Measurements from ENCODE around the gene RYR2.

RYR2 gene

GRCh38 chr1:237003516-237003915 lies 38.5 kb upstream of the RYR2 start:
- no peak for TF ChIP-seq CTCF (IDR thresholded peaks at IDR 0.05; ENCODE audit: control insufficient read depth, extremely low read depth, insufficient read depth)
- no peak for DNase-seq (ENCODE audit: low read depth)
- H3K4me3 ChIP-seq (ENCODE audit: low read depth, low read length), result no peak overlapping the region

DNA sequence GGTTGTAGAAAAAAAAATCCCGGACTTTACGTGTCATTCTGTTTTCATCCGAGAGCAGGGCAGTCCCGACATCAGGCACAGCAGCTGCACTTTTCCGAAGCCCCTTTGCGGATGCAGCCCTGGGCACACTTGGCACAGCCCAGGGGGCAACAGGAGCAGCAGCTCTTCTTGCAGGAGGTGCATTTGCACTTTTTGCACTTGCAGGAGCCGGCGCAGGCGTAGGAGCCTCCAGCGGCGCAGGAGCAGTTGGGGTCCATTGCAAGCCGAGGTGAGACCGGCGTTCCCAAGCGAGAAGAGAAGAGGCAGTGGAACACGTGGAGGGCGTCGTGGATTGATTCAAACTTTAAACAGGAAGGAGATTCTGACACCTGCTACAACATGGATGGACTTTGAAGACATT lies 37.9 kb upstream of the RYR2 start, which contains the start of gene MT1HL1:
Gene MT1HL1, minus strand, starts transcription at position 326 of the 400 bp plus-strand sequence. Its CDS starts 69 bp downstream, at position 257.
- H3K4me3 ChIP-seq (ENCODE audit: low read depth, low read length), result no peak within 1 kb of the TSS
- no peak for TF ChIP-seq CTCF (IDR thresholded peaks at IDR 0.05; ENCODE audit: control insufficient read depth, extremely low read depth, insufficient read depth)
- DNase-seq (ENCODE audit: low read depth), result no peak

DNA sequence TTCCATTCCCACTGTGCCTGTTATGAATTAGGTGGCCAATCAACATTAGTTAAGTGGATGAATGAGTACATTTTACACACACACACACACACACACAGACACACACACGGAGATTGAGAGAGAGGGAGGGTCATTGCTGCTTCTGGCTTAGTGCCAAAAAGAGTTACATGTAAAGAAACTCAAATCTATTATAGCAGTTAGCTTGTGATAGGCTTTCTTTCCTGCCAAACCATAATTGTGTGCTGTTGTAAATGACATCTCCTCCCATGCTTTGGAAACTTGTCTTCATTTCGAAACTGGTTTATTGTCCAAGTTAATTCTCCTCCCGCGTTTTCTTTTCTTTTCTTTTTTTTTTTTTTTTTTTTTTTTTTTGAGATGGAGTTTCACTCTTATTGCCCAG lies 36.3 kb upstream of the RYR2 start:
- DNase-seq (ENCODE audit: low read depth), result no peak
- TF ChIP-seq CTCF (IDR thresholded peaks at IDR 0.05; ENCODE audit: control insufficient read depth, extremely low read depth, insufficient read depth), result no peak
- no peak overlapping the region for H3K4me3 ChIP-seq (ENCODE audit: low read depth, low read length)

- no peak overlapping the region for H3K4me3 ChIP-seq (ENCODE audit: low read depth, low read length)
- no peak for TF ChIP-seq CTCF (IDR thresholded peaks at IDR 0.05; ENCODE audit: control insufficient read depth, extremely low read depth, insufficient read depth)
- no peak for DNase-seq (ENCODE audit: low read depth)
These were observed 34.7 kb upstream of the RYR2 start for GRCh38 chr1:237007147-237007881.

DNA sequence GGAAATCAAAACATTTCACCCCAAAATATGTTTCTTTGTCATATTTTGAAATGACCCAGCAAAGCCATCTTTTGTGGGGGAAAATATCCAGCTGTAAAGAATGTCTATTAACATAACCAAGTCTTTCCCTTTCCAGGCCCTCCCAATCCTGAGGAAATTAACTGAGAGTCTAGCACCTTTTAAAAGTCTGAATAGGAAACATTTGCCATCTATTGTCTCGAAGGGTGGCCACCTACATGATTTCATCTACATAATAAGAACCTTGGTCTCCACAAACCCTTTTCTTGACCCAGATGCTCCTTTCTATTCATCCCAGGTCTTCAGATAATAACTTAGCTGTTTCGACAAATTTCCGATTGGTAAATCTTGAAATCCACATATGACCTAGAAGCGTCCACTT lies 32.4 kb upstream of the RYR2 start:
- DNase-seq (ENCODE audit: low read depth), result no peak
- TF ChIP-seq CTCF (IDR thresholded peaks at IDR 0.05; ENCODE audit: control insufficient read depth, extremely low read depth, insufficient read depth), result no peak
- H3K4me3 ChIP-seq (ENCODE audit: low read depth, low read length), result no peak overlapping the region

DNA sequence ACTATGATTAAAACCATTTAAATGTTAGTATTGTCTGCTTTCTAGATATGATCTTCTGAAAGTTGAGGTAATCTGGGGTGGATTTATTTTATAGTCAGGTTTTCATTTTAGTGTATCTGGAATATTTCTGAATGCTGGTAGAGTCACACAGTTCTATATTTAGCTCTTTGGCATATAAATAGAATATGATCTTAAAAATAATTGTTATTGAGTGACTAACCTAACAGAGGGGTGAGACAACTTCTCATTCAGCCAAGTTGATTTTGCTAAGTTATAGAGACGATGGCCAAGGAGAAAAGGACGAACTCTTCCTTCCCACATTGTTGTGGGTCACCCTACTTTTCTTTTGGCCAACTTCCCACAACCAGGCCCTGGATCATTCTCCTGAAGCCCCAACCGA lies 30.6 kb upstream of the RYR2 start:
- no peak for TF ChIP-seq CTCF (IDR thresholded peaks at IDR 0.05; ENCODE audit: control insufficient read depth, extremely low read depth, insufficient read depth)
- DNase-seq (ENCODE audit: low read depth), result no peak
- no peak overlapping the region for H3K4me3 ChIP-seq (ENCODE audit: low read depth, low read length)

DNA sequence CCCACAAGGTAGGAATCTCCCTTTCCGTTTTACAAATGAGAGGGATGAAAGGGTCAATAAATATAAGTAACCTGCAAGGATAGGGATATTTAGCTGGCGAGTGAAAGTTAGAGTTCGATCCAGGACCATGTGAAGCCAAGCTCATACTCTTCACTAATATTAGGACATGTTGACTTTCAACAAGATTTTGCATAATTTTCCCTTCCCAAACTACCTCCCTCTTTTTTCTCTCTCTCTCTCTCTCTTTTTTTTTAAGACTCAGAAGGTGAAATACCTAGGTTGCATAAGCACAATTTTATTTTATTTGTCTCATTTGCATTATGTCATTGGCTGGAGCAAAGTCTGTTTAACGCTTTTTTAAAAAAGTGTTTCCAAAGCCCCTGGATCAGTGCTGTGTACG lies 29.6 kb upstream of the RYR2 start:
- no peak for TF ChIP-seq CTCF (IDR thresholded peaks at IDR 0.05; ENCODE audit: control insufficient read depth, extremely low read depth, insufficient read depth)
- no peak overlapping the region for H3K4me3 ChIP-seq (ENCODE audit: low read depth, low read length)
- DNase-seq (ENCODE audit: low read depth), result no peak
